Parathyroid adenoma (tissue), 2 donors: ENCODE measurements around the gene EGFLAM.
A peak's percentile ranks its signal among the peaks of the same experiment; 100 is the strongest.

Source experiments
- H2AFZ ChIP-seq: fragments of 300-600 bp; sonication (generic); one replicate; pipeline ENCODE4 v1.7.0; 2017; ENCODE audit warnings: antibody characterized with exemption, mild to moderate bottlenecking
- H3K27ac ChIP-seq: fragments of 300-600 bp; sonication (generic); one replicate; pipeline ENCODE4 v1.7.0; 2017
- H3K27me3 ChIP-seq: fragments of 300-600 bp; sonication (generic); one replicate; pipeline ENCODE4 v1.7.0; 2017; ENCODE audit warnings: low read length; ENCODE audit not compliant: control insufficient read depth, insufficient read depth
- H3K36me3 ChIP-seq: fragments of 300-600 bp; sonication (generic); one replicate; pipeline ENCODE4 v1.7.0; 2017; ENCODE audit warnings: low read length; ENCODE audit not compliant: control insufficient read depth, insufficient read depth
- H3K4me1 ChIP-seq: fragments of 300-600 bp; sonication (generic); one replicate; pipeline ENCODE4 v1.7.0; 2017; ENCODE audit warnings: control low read depth
- H3K4me2 ChIP-seq: fragments of 300-600 bp; sonication (generic); one replicate; pipeline ENCODE4 v1.7.0; 2017; ENCODE audit warnings: low read length
- H3K4me3 ChIP-seq: fragments of 300-600 bp; sonication (generic); one replicate; pipeline ENCODE4 v1.7.0; 2017; ENCODE audit warnings: low read depth, low read length
- H3K79me2 ChIP-seq: fragments of 300-600 bp; sonication (generic); one replicate; pipeline ENCODE4 v1.7.0; 2017; ENCODE audit warnings: control low read depth
- H3K9ac ChIP-seq: fragments of 300-600 bp; sonication (generic); one replicate; pipeline ENCODE4 v1.7.0; 2017; ENCODE audit warnings: mild to moderate bottlenecking
- H3K9me3 ChIP-seq: fragments of 300-600 bp; sonication (generic); one replicate; pipeline ENCODE4 v1.7.0; 2017; ENCODE audit warnings: low read length; ENCODE audit not compliant: control insufficient read depth
- TF ChIP-seq, protein P1 (sequence below): fragments of 300-600 bp; sonication (generic); IDR thresholded peaks from one replicate; pipeline ENCODE4 v1.7.0; 2017; ENCODE audit warnings: antibody characterized with exemption, mild to moderate bottlenecking
- donor health status: primary hyperparathyroidism.

Gene EGFLAM

DNA sequence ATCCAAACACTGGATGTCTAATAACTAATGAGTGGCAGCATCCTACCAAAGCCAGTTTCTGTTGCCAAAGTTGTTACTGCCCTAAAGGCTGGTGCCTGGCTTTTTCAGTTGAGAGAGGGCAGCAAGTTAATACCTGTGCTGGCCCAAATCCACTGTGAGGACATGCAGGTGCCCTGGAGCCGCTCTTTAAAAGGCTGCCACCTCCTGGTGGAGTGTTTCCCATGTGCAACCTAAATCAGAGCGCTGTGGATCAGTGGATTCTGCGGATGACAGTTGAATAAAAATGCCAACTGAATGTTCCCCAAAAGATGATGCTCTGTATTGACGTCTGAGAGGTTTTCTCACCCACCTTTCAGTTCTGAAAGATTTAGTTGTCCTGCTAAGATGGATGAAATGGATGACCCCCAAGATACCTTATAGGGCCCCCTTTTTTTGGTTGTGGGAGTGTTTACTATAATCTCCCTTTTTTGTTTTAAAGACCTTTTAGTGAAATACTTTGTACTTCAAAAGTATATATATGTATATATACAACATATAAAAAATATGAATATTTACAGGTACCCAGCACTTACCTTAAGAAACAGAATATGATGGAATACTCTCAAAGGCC lies 146.4 kb downstream of the EGFLAM start:
- TF ChIP-seq, protein P1, sequence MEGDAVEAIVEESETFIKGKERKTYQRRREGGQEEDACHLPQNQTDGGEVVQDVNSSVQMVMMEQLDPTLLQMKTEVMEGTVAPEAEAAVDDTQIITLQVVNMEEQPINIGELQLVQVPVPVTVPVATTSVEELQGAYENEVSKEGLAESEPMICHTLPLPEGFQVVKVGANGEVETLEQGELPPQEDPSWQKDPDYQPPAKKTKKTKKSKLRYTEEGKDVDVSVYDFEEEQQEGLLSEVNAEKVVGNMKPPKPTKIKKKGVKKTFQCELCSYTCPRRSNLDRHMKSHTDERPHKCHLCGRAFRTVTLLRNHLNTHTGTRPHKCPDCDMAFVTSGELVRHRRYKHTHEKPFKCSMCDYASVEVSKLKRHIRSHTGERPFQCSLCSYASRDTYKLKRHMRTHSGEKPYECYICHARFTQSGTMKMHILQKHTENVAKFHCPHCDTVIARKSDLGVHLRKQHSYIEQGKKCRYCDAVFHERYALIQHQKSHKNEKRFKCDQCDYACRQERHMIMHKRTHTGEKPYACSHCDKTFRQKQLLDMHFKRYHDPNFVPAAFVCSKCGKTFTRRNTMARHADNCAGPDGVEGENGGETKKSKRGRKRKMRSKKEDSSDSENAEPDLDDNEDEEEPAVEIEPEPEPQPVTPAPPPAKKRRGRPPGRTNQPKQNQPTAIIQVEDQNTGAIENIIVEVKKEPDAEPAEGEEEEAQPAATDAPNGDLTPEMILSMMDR: peak; percentile 21
- H3K9ac ChIP-seq: no peak overlapping the region
- no peaks in the 10 kb centered on the region for H3K36me3 ChIP-seq
- no peak overlapping the region for H3K4me2 ChIP-seq
- no peak overlapping the region for H3K4me3 ChIP-seq
- no peaks in the 10 kb centered on the region for H3K79me2 ChIP-seq
- H3K27ac ChIP-seq: no peak overlapping the region
- H3K9me3 ChIP-seq: no peaks in the 10 kb centered on the region
- H2AFZ ChIP-seq: no peak overlapping the region
- H3K4me1 ChIP-seq: no peaks in the 10 kb centered on the region
- H3K27me3 ChIP-seq: no peaks in the 10 kb centered on the region

GRCh38 chr5:38408446-38409198 lies 150.3 kb downstream of the EGFLAM start:
- no peaks in the 10 kb centered on the region for H3K27me3 ChIP-seq
- no peaks in the 10 kb centered on the region for H3K9me3 ChIP-seq
- no peak overlapping the region for H2AFZ ChIP-seq
- no peak overlapping the region for H3K9ac ChIP-seq
- no peaks in the 10 kb centered on the region for H3K79me2 ChIP-seq
- TF ChIP-seq, protein P1: no peak
- H3K36me3 ChIP-seq: no peaks in the 10 kb centered on the region
- H3K4me3 ChIP-seq: no peak overlapping the region
- H3K27ac ChIP-seq: no peak overlapping the region
- H3K4me2 ChIP-seq: no peak overlapping the region
- H3K4me1 ChIP-seq: no peaks in the 10 kb centered on the region

GRCh38 chr5:38410304-38410990 lies 152.1 kb downstream of the EGFLAM start:
- no peaks in the 10 kb centered on the region for H3K36me3 ChIP-seq
- H3K27me3 ChIP-seq: no peaks in the 10 kb centered on the region
- H3K79me2 ChIP-seq: no peaks in the 10 kb centered on the region
- H3K4me2 ChIP-seq: no peak overlapping the region
- H3K9me3 ChIP-seq: no peaks in the 10 kb centered on the region
- H3K9ac ChIP-seq: no peak overlapping the region
- TF ChIP-seq, protein P1: no peak
- H3K27ac ChIP-seq: no peak overlapping the region
- H2AFZ ChIP-seq: no peak overlapping the region
- H3K4me3 ChIP-seq: no peak overlapping the region
- no peaks in the 10 kb centered on the region for H3K4me1 ChIP-seq

GRCh38 chr5:38413696-38414095 lies 155.3 kb downstream of the EGFLAM start:
- H3K79me2 ChIP-seq: no peaks in the 10 kb centered on the region
- no peak overlapping the region for H3K9ac ChIP-seq
- TF ChIP-seq, protein P1: no peak
- H3K4me2 ChIP-seq: no peak overlapping the region
- H3K36me3 ChIP-seq: no peaks in the 10 kb centered on the region
- no peaks in the 10 kb centered on the region for H3K27me3 ChIP-seq
- H3K27ac ChIP-seq: no peak overlapping the region
- H3K4me1 ChIP-seq: peaks cover 6% of the 10 kb centered on the region
- no peak overlapping the region for H3K4me3 ChIP-seq
- H2AFZ ChIP-seq: no peak overlapping the region
- no peaks in the 10 kb centered on the region for H3K9me3 ChIP-seq
